ENCODE measurements around the gene MASP2.

DNA sequence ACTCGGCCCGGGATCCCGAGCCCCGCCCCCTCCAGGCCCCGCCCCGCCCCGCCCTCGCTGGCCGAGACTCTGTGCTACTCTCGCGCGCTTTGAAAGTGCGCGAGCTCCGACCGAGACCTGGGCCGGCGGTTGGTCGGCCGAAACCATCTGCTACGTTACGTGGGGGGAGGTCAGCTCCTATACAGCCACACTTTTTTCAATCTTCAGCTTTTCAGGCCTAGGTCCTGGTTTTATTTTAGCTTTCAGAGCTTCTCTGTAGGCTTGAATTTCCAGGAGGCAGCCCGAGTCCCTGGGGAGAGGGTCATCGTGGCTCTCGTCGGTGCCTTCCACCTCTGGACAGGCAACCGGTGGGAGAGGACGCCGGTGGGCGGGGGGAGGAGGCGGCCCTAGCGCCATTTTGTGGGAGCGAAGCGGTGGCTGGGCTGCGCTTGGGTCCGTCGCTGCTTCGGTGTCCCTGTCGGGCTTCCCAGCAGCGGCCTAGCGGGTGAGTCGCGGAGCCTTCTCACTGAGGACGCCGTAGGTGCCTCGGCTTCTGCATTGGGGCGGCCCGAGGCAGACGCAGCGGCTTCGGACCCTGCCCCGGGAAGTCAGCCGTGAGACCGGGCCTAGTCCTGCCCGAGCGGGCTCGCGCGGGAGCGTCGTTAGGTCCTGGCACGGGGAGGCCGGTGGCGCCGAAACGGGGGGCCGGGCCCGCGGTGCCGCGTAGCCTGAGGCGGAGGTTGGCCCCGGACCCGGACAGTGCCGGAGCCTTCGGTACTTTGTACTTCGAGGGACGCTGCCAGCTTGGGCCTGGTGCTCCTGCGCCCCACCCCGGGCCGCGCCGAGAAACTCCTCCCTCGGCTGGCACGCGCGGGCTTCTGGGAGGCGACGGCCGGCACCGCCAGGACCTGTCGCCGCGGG lies 34.5 kb downstream of the MASP2 start, which contains the start of gene TARDBP:
- peak; percentile 97 for TF ChIP-seq POLR2AphosphoS5 (IDR thresholded peaks at IDR 0.05; ENCODE audit: low read depth, low read length)
- TF ChIP-seq TAF1 (IDR thresholded peaks at IDR 0.05; ENCODE audit: low read depth, low read length) = peak; percentile 97
- peak; percentile 93 for TF ChIP-seq POLR2A (IDR thresholded peaks at IDR 0.05; ENCODE audit: low read depth, low read length)
- TF ChIP-seq SPI1 (IDR thresholded peaks at IDR 0.05; ENCODE audit: low read depth, low read length) = no peak
- peak; percentile 75; the same call in 1 of the 2 replicates for TF ChIP-seq POU2F2 (IDR thresholded peaks at IDR 0.05; ENCODE audit: low read depth, low read length)
- no peak for TF ChIP-seq PAX5 (IDR thresholded peaks at IDR 0.05; ENCODE audit: insufficient read depth, low read length, severe bottlenecking)

Data from GM12891 (cell line).